ENCODE data around the gene DNAJC24.

GRCh38 chr11:31464436-31464835, 94.8 kb downstream of the DNAJC24 start:
- TF ChIP-seq GATA2 (IDR thresholded peaks at IDR 0.05; ENCODE audit: low read depth, low read length) (no peak), GATA3 (IDR thresholded peaks at IDR 0.05; ENCODE audit: low read depth, low read length) (no peak)

Measured in SH-SY5Y (cell line).